ENCODE results near the gene JUNB. TPM values are rescaled to one million over a fixed set of nuclear protein-coding genes. Genes with fewer than 3 reads are reported as not detected.

Gene JUNB
- total and polyA plus RNA-seq, 7 donors: 91.6 to 1,252 (median 249) TPM

DNA sequence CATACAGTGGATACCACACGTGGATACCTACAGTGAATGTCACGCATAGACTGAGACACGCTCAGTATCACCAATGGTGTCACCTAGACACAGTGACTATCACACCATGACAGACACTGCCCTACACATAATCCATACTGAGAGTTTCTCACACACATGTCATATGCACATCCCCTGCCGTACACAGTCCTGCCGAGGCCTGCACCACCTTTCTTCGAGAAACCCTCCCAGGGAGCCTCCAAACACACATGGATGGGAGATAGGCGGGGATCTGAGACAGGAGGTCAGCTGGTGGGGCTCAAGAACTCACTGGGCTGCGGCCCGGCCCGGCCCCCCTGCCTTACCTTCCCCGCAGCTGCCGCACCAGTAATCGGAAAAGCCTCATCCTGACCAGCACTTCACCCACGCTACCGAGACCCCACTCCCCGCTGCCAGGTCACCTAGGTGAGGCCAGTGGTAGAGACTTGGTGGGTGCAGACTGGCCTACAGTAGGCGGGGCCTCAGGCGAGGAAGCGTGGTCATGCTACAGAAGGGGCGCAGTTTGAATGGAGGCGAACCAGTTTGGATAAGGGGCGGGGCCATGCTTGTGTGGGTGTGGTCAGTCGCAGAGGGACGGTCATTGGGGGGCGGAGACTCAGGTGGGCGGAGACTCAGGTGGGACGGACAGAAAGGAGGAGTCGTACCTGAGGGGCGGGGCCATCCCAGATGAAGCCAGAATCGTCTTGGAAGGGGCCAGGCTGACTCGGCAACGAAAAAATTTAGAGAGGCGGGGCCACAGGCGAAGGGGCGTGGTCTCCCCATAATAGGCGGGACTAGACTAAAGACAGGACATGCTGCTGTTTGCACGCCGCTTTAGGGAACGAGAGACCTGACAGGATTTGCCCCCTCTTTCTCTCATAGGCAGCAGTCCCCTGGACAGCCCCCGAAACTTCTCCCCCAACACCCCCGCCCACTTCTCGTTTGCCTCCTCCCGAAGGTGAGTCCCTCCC lies 49.1 kb downstream of the JUNB start:
- peak overlapping the region in 1 of 4 donors; percentile 15 for H3K4me3 ChIP-seq
- no peak for TF ChIP-seq POLR2A (IDR thresholded peaks at IDR 0.05)
- TF ChIP-seq, protein P1, sequence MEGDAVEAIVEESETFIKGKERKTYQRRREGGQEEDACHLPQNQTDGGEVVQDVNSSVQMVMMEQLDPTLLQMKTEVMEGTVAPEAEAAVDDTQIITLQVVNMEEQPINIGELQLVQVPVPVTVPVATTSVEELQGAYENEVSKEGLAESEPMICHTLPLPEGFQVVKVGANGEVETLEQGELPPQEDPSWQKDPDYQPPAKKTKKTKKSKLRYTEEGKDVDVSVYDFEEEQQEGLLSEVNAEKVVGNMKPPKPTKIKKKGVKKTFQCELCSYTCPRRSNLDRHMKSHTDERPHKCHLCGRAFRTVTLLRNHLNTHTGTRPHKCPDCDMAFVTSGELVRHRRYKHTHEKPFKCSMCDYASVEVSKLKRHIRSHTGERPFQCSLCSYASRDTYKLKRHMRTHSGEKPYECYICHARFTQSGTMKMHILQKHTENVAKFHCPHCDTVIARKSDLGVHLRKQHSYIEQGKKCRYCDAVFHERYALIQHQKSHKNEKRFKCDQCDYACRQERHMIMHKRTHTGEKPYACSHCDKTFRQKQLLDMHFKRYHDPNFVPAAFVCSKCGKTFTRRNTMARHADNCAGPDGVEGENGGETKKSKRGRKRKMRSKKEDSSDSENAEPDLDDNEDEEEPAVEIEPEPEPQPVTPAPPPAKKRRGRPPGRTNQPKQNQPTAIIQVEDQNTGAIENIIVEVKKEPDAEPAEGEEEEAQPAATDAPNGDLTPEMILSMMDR (IDR thresholded peaks at IDR 0.05): no peak
- TF ChIP-seq EP300 (IDR thresholded peaks at IDR 0.05): no peak
- no peak for TF ChIP-seq POLR2AphosphoS5 (IDR thresholded peaks at IDR 0.05)
- no peaks in the 10 kb centered on the region for H3K9me3 ChIP-seq
- peaks cover 0 to 23% (median 17%) of the 10 kb centered on the region in 4 donors for H3K4me1 ChIP-seq
- intact Hi-C loops (cut with DNase I): no loop called here
- no peaks in the 10 kb centered on the region for H3K36me3 ChIP-seq
- no peak for DNase-seq
- WGBS, 2 donors: 20 to 25% methylated on average over 43 of the region's 43 CpGs
- H3K27ac ChIP-seq: no peak overlapping the region
- peaks cover 60 to 93% (median 81%) of the 10 kb centered on the region in 3 donors for H3K27me3 ChIP-seq

DNA sequence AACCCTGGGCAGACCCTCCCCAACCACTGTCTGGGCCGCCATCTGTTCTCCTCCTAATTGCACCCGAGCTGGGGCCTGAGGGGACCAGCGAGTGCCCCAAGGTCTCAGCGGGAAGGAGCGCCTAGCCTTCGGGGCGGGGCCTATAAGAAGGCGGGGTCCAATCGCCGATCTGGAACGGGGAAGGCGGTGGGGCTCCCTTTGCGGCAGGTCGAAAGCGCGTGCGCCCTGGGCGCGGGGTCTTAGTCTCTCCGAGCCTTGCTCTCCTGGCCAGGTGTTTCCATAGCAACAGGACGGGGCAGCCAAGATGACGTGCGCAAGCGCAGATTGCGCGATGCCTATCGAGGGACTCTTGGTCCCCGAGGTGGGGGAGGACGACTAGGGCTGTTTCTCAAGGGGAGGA lies 49.8 kb downstream of the JUNB start:
- WGBS, 2 donors: 3 to 8% methylated on average over 29 of the region's 29 CpGs
- H3K27ac ChIP-seq: no peak overlapping the region
- peaks cover 53 to 87% (median 75%) of the 10 kb centered on the region in 3 donors for H3K27me3 ChIP-seq
- no peaks in the 10 kb centered on the region for H3K9me3 ChIP-seq
- peaks cover 0 to 23% (median 17%) of the 10 kb centered on the region in 4 donors for H3K4me1 ChIP-seq
- H3K36me3 ChIP-seq: no peaks in the 10 kb centered on the region
- no peak for DNase-seq
- TF ChIP-seq EP300 (IDR thresholded peaks at IDR 0.05) (no peak), POLR2A (IDR thresholded peaks at IDR 0.05) (no peak), POLR2AphosphoS5 (IDR thresholded peaks at IDR 0.05) (no peak)
- TF ChIP-seq, protein P1 (IDR thresholded peaks at IDR 0.05): no peak
- intact Hi-C loops (cut with DNase I): no loop called here
- H3K4me3 ChIP-seq: peak overlapping the region in 1 of 4 donors; percentile 15

DNA sequence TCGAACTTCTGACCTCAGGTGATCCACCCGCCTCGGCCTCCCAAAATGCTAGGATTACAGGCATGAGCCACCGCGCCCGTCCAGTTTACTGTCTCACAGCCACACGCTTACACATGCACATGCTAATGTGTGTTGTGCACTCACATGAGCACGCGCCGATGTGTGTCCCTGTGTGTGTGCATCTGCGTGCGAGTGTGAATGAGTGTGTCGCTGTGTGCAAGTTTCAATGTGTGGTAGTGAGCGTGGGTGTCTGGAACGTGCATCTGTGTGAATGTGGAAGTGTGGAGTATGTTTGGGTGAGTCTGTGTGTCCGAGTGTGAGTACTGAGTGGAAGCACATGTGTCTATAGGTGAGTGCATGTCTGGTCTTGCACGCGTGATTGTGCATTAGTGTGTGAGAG lies 51.2 kb downstream of the JUNB start:
- WGBS, 2 donors: 88 to 94% methylated on average over 18 of the region's 18 CpGs
- Histone ChIP-seq H3K27me3 (peaks cover 46 to 85% (median 65%) of the 10 kb centered on the region in 3 donors), H3K36me3 (no peaks in the 10 kb centered on the region), H3K27ac (no peak overlapping the region), H3K9me3 (no peaks in the 10 kb centered on the region), H3K4me3 (no peak overlapping the region), H3K4me1 (peaks cover 0 to 28% (median 22%) of the 10 kb centered on the region in 4 donors)
- DNase-seq: no peak
- TF ChIP-seq POLR2AphosphoS5 (IDR thresholded peaks at IDR 0.05): no peak
- intact Hi-C loops (cut with DNase I): no loop called here

Small RNA genes lying within 50 kb of the gene (small RNA-seq; reads per million reads assigned to genes)
- 0 reads per million in 3 donors for gene MIR5684

Other genes with a start within 250 kb of the JUNB start
- 10 to 100 TPM; 11.7 to 17.8 (median 16.4) TPM for gene ZNF564, start 240.0 kb upstream of the JUNB start, total RNA-seq
- 1 to 10 TPM; 7.4 to 9.0 (median 7.8) TPM for gene ZNF564, start 240.0 kb upstream of the JUNB start, polyA plus RNA-seq
- gene ZNF490, start 180.7 kb upstream of the JUNB start, total RNA-seq: 1 to 10 TPM; 4.3 to 7.8 (median 5.5) TPM
- gene ZNF490, start 180.7 kb upstream of the JUNB start, polyA plus RNA-seq: 1 to 10 TPM in 2 of 3 donors, not detected in 1; 1.6 to 2.2 TPM
- 10 to 100 TPM; 16.6 to 27.6 (median 22.3) TPM for gene ZNF791, start 180.6 kb upstream of the JUNB start, total RNA-seq
- 1 to 10 TPM; 4.2 to 9.4 (median 5.3) TPM for gene ZNF791, start 180.6 kb upstream of the JUNB start, polyA plus RNA-seq
- 10 to 100 TPM; 41.1 to 75.6 (median 63.8) TPM for gene MAN2B1, start 124.7 kb upstream of the JUNB start, total RNA-seq
- gene MAN2B1, start 124.7 kb upstream of the JUNB start, polyA plus RNA-seq: 10 to 100 TPM; 26.4 to 68.1 (median 31.0) TPM
- 10 to 100 TPM in 2 of 4 donors, 1 to 10 TPM in 2; 7.8 to 11.7 (median 10.0) TPM for gene WDR83, start 124.7 kb upstream of the JUNB start, total RNA-seq
- gene WDR83, start 124.7 kb upstream of the JUNB start, polyA plus RNA-seq: 10 to 100 TPM in 2 of 3 donors, 1 to 10 TPM in 1; 8.3 to 13.4 (median 12.6) TPM
- 100 to 1,000 TPM; 105 to 160 (median 136) TPM for gene DHPS, start 109.6 kb upstream of the JUNB start, total RNA-seq
- gene DHPS, start 109.6 kb upstream of the JUNB start, polyA plus RNA-seq: 10 to 100 TPM; 60.3 to 74.1 (median 73.3) TPM
- gene GNG14, start 103.5 kb upstream of the JUNB start, total RNA-seq: not detected
- gene GNG14, start 103.5 kb upstream of the JUNB start, polyA plus RNA-seq: not detected
- gene FBXW9, start 94.9 kb upstream of the JUNB start, total RNA-seq: 1 to 10 TPM; 3.6 to 6.4 (median 4.5) TPM
- gene FBXW9, start 94.9 kb upstream of the JUNB start, polyA plus RNA-seq: 10 to 100 TPM in 1 of 3 donors, 1 to 10 TPM in 2; 6.2 to 10.8 (median 7.8) TPM
- 10 to 100 TPM; 54.2 to 92.2 (median 60.5) TPM for gene TNPO2, start 67.6 kb upstream of the JUNB start, total RNA-seq
- gene TNPO2, start 67.6 kb upstream of the JUNB start, polyA plus RNA-seq: 10 to 100 TPM in 2 of 3 donors, 1 to 10 TPM in 1; 9.5 to 47.2 (median 12.0) TPM
- gene TRIR, start 56.8 kb upstream of the JUNB start, total RNA-seq: 100 to 1,000 TPM; 443 to 505 (median 475) TPM
- 100 to 1,000 TPM; 261 to 324 (median 321) TPM for gene TRIR, start 56.8 kb upstream of the JUNB start, polyA plus RNA-seq
- gene GET3, start 54.0 kb upstream of the JUNB start, total RNA-seq: 10 to 100 TPM; 34.6 to 59.4 (median 44.5) TPM
- gene GET3, start 54.0 kb upstream of the JUNB start, polyA plus RNA-seq: 100 to 1,000 TPM in 1 of 3 donors, 10 to 100 TPM in 2; 85.8 to 121 (median 98.5) TPM
- gene BEST2, start 39.7 kb upstream of the JUNB start, total RNA-seq: under 1 TPM in 1 of 4 donors, not detected in 3; 0.36 TPM
- 10 to 100 TPM; 44.4 to 50.0 (median 45.8) TPM for gene BEST2, start 39.7 kb upstream of the JUNB start, polyA plus RNA-seq
- 10 to 100 TPM; 10.2 to 37.9 (median 12.7) TPM for gene HOOK2, start 15.9 kb upstream of the JUNB start, total RNA-seq
- gene HOOK2, start 15.9 kb upstream of the JUNB start, polyA plus RNA-seq: 10 to 100 TPM; 36.0 to 80.4 (median 42.1) TPM
- 100 to 1,000 TPM; 248 to 312 (median 264) TPM for gene PRDX2, start 10.3 kb downstream of the JUNB start, total RNA-seq
- gene PRDX2, start 10.3 kb downstream of the JUNB start, polyA plus RNA-seq: 100 to 1,000 TPM; 277 to 379 (median 284) TPM
- not detected for gene THSD8, start 10.6 kb downstream of the JUNB start, total RNA-seq
- gene THSD8, start 10.6 kb downstream of the JUNB start, polyA plus RNA-seq: 1 to 10 TPM in 2 of 3 donors, not detected in 1; 2.5 to 2.8 TPM
- 1 to 10 TPM; 1.9 to 3.7 (median 3.0) TPM for gene RNASEH2A, start 15.1 kb downstream of the JUNB start, total RNA-seq
- 10 to 100 TPM in 1 of 3 donors, 1 to 10 TPM in 2; 6.2 to 22.1 (median 7.2) TPM for gene RNASEH2A, start 15.1 kb downstream of the JUNB start, polyA plus RNA-seq
- 1 to 10 TPM in 1 of 4 donors, under 1 TPM in 1, not detected in 2; 0.82 to 1.8 TPM for gene RTBDN, start 43.1 kb downstream of the JUNB start, total RNA-seq
- under 1 TPM in 1 of 3 donors, not detected in 2; 0.83 TPM for gene RTBDN, start 43.1 kb downstream of the JUNB start, polyA plus RNA-seq
- gene MAST1, start 47.0 kb downstream of the JUNB start, total RNA-seq: 1 to 10 TPM in 1 of 4 donors, under 1 TPM in 3; 0.49 to 3.3 (median 0.76) TPM
- 1 to 10 TPM; 1.2 to 2.6 (median 1.8) TPM for gene MAST1, start 47.0 kb downstream of the JUNB start, polyA plus RNA-seq
- 10 to 100 TPM; 28.6 to 45.1 (median 32.1) TPM for gene DNASE2, start 90.0 kb downstream of the JUNB start, total RNA-seq
- gene DNASE2, start 90.0 kb downstream of the JUNB start, polyA plus RNA-seq: 10 to 100 TPM; 11.4 to 45.4 (median 24.5) TPM
- gene KLF1, start 95.7 kb downstream of the JUNB start, total RNA-seq: not detected
- under 1 TPM in 1 of 3 donors, not detected in 2; 0.10 TPM for gene KLF1, start 95.7 kb downstream of the JUNB start, polyA plus RNA-seq
- 10 to 100 TPM; 24.7 to 85.0 (median 34.8) TPM for gene GCDH, start 99.7 kb downstream of the JUNB start, total RNA-seq
- gene GCDH, start 99.7 kb downstream of the JUNB start, polyA plus RNA-seq: 10 to 100 TPM; 10.8 to 40.0 (median 21.3) TPM
- not detected for gene SYCE2, start 127.8 kb downstream of the JUNB start, total RNA-seq
- gene SYCE2, start 127.8 kb downstream of the JUNB start, polyA plus RNA-seq: under 1 TPM in 1 of 3 donors, not detected in 2; 0.17 TPM
- gene FARSA, start 142.2 kb downstream of the JUNB start, total RNA-seq: 10 to 100 TPM; 21.4 to 33.3 (median 31.7) TPM
- 10 to 100 TPM; 27.0 to 86.8 (median 29.1) TPM for gene FARSA, start 142.2 kb downstream of the JUNB start, polyA plus RNA-seq
- 100 to 1,000 TPM; 147 to 260 (median 208) TPM for gene CALR, start 147.1 kb downstream of the JUNB start, total RNA-seq
- gene CALR, start 147.1 kb downstream of the JUNB start, polyA plus RNA-seq: 100 to 1,000 TPM in 2 of 3 donors, 10 to 100 TPM in 1; 70.3 to 717 (median 168) TPM
- gene RAD23A, start 154.4 kb downstream of the JUNB start, total RNA-seq: 100 to 1,000 TPM in 3 of 4 donors, 10 to 100 TPM in 1; 98.8 to 133 (median 117) TPM
- gene RAD23A, start 154.4 kb downstream of the JUNB start, polyA plus RNA-seq: 10 to 100 TPM; 58.7 to 99.3 (median 70.9) TPM
- gene GADD45GIP1, start 165.7 kb downstream of the JUNB start, total RNA-seq: 10 to 100 TPM; 36.0 to 65.8 (median 53.5) TPM
- 10 to 100 TPM; 23.6 to 32.1 (median 28.2) TPM for gene GADD45GIP1, start 165.7 kb downstream of the JUNB start, polyA plus RNA-seq
- gene DAND5, start 178.1 kb downstream of the JUNB start, total RNA-seq: 1 to 10 TPM; 1.2 to 2.0 (median 1.7) TPM
- gene DAND5, start 178.1 kb downstream of the JUNB start, polyA plus RNA-seq: under 1 TPM in 1 of 3 donors, not detected in 2; 0.13 TPM
- 100 to 1,000 TPM in 1 of 4 donors, 10 to 100 TPM in 3; 44.1 to 104 (median 58.5) TPM for gene NFIX, start 204.0 kb downstream of the JUNB start, total RNA-seq
- gene NFIX, start 204.0 kb downstream of the JUNB start, polyA plus RNA-seq: 10 to 100 TPM; 10.6 to 28.2 (median 22.2) TPM

Data from sigmoid colon (tissue), 7 donors.